Right ventricle myocardium inferior (tissue), 1 donor: ENCODE results near the gene CFAP46. TPM values are rescaled to one million over a fixed set of nuclear protein-coding genes. Genes with fewer than 3 reads are reported as not detected.
"Not testable (repeated sequence)": the region's sequence is repeated elsewhere in the genome, so short reads cannot be mapped to it uniquely, and the experiment has no call there.

Source experiments
- ATAC-seq: fragments of 200-7000 bp; cut with Tn5 transposase; one replicate; pipeline ENCODE4 v1.9.1; 2020; ENCODE audit warnings: mild to moderate bottlenecking, moderate library complexity
- DNase-seq: peaks from one replicate; pipeline ENCODE4 v3.0.0; 2021; ENCODE audit errors: missing footprints
- intact Hi-C: fragments of 100-400 bp; cut with DNase I; formaldehyde crosslinking; loops from one replicate; pipeline ENCODE4 v1.11.0; 2022
- total RNA-seq: library from RNA; stranded (reverse); fragmentation: NEBNext Ultra II Directional; extraction: Animal tissue kit (Norgen Biotek cat#: 25700); gene quantifications from one replicate; pipeline ENCODE4 v1.2.1, GENCODE V29; 2021
- donor health status: DM: no; HTN: yes; CAD: no; lungs with severe emphysema.

Gene CFAP46
- total RNA-seq, 1 donor from 2014 or later = 0.57 TPM

- DNase-seq (no peak), ATAC-seq (no peak)
- intact Hi-C loops = no loop called here
Measured at GRCh38 chr10:132798876-132799275, 143.5 kb downstream of the CFAP46 start.

- DNase-seq (no peak), ATAC-seq (peak; percentile 25)
- intact Hi-C loops = no loop called here
Measured at GRCh38 chr10:132798403-132798802, 144.0 kb downstream of the CFAP46 start.

- DNase-seq, intact Hi-C loops, ATAC-seq: not testable (repeated sequence)
Measured at GRCh38 chr10:132797986-132798385, 144.4 kb downstream of the CFAP46 start.

- no peak for ATAC-seq
- no peak for DNase-seq
- intact Hi-C loops = no loop called here
Measured at GRCh38 chr10:132796846-132797245, 145.5 kb downstream of the CFAP46 start.

GRCh38 chr10:132793871-132794849 is 148.2 kb downstream of the CFAP46 start:
- no peak for ATAC-seq
- DNase-seq = no peak
- intact Hi-C loops = no loop called here

- ATAC-seq (no peak), DNase-seq (no peak)
- intact Hi-C loops = no loop called here
Measured at GRCh38 chr10:132793213-132793612, 149.2 kb downstream of the CFAP46 start.

GRCh38 chr10:132792796-132793195 is 149.6 kb downstream of the CFAP46 start:
- ATAC-seq (no peak), DNase-seq (no peak)
- intact Hi-C loops = no loop called here

GRCh38 chr10:132792099-132792498 is 150.3 kb downstream of the CFAP46 start:
- intact Hi-C loops, DNase-seq, ATAC-seq: not testable (repeated sequence)

GRCh38 chr10:132790934-132791829 is 151.2 kb downstream of the CFAP46 start:
- no peak for DNase-seq
- no peak for ATAC-seq
- intact Hi-C loops = no loop called here

GRCh38 chr10:132790470-132790869 is 151.9 kb downstream of the CFAP46 start:
- intact Hi-C loops = no loop called here
- no peak for ATAC-seq
- no peak for DNase-seq

- ATAC-seq (no peak), DNase-seq (no peak)
- intact Hi-C loops = loop anchor here (10.0 kb wide), 1 partner anchor 135 kb away; no protein-coding TSS in a partner anchor
Measured at GRCh38 chr10:132789659-132790148, 152.7 kb downstream of the CFAP46 start.

GRCh38 chr10:132788831-132789219 is 153.5 kb downstream of the CFAP46 start:
- ATAC-seq = no peak
- intact Hi-C loops = loop anchor here (10.0 kb wide), 1 partner anchor 134 kb away; no protein-coding TSS in a partner anchor

GRCh38 chr10:132788180-132788830 is 154.1 kb downstream of the CFAP46 start:
- intact Hi-C loops = loop anchor here (10.0 kb wide), 1 partner anchor 134 kb away; no protein-coding TSS in a partner anchor
- DNase-seq = no peak
- ATAC-seq = no peak

More at GRCh38 chr10:132788831-132789219, 153.5 kb downstream of the CFAP46 start:
- no peak for DNase-seq

GRCh38 chr10:132787495-132788179 is 154.7 kb downstream of the CFAP46 start:
- intact Hi-C loops = loop anchor here (10.0 kb wide), 1 partner anchor 133 kb away; no protein-coding TSS in a partner anchor
- DNase-seq = no peak
- no peak for ATAC-seq

- intact Hi-C loops = loop anchor here (10.0 kb wide), 1 partner anchor 132 kb away; no protein-coding TSS in a partner anchor
- ATAC-seq = no peak
- DNase-seq = no peak
Measured at GRCh38 chr10:132786884-132787494, 155.4 kb downstream of the CFAP46 start.

- ATAC-seq (no peak), DNase-seq (no peak)
- intact Hi-C loops = loop anchor here (10.0 kb wide), 1 partner anchor 132 kb away; no protein-coding TSS in a partner anchor
Measured at GRCh38 chr10:132786476-132786883, 155.9 kb downstream of the CFAP46 start.
